GM21825 (cell line): ENCODE results near the gene DRG1.
"Not testable (repeated sequence)": the region's sequence is repeated elsewhere in the genome, so short reads cannot be mapped to it uniquely, and the experiment has no call there.

Experiments
- ATAC-seq: cut with Tn5 transposase; IDR thresholded peaks from one replicate; pipeline ENCODE4 v1.9.1; 2021; ENCODE audit warnings: mild to moderate bottlenecking, moderate library complexity; ENCODE audit not compliant: unreplicated experiment

DRG1 gene

DNA sequence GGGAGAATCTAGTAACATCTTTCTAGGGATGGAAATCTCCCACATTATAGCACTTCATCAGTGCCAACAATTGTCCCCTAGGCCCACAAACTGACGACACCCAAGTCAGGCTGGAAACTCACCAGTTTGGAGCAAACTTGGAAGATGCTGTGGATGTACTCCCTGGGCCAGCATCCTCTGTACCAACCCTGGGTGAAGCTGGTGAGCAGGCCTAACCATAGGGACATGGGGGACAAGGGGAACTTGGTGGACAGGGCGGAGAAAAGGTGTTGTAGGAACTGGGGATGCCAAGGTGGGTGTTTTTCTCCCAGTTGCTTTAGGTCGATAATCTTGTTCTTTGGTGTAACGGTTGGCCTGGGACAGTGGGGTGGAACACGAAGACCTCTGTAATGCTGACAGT lies 42.2 kb downstream of the DRG1 start:
- no peak for ATAC-seq

GRCh38 chr22:31442768-31443489 lies 43.5 kb downstream of the DRG1 start:
- ATAC-seq: no peak

DNA sequence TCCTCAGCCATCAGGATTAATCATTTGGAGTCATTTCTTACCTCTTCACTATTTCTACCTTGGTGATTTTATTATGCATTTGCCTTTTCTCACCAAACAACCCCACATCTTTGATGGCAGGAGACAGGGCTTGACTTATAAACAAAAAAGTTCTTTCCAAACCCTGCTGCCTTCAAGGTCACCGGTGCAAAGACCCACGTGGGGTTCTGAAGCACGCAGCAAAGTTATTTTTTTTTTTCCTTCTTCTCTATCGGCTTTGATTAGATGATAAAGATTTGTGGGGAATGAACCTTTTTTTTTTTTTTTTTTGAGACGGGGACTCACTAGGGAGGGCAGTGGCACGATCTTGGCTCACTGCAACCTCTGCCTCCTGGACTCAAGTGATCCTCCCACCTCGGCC lies 44.1 kb downstream of the DRG1 start:
- ATAC-seq: no peak

GRCh38 chr22:31445642-31446041 lies 46.2 kb downstream of the DRG1 start:
- ATAC-seq: no peak

DNA sequence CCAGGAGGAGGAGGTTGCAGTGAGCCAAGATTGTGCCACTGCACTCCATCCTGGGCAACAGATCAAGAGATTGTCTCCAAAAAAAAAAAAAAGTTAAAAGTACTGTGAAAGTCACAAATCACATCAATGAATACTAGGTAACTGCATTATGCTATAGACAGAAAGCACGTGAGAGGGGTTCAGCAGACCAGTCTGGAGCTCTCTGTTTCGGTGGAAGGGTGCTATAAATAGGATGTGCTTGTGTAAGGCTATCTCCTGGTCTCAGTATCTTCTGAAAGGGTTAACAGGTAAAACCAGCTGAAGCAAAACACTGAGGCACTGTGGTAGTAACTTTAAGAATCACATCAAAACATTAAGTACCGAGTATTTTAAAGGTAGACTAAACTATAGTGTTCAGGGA lies 46.8 kb downstream of the DRG1 start:
- no peak for ATAC-seq

GRCh38 chr22:31446767-31447166 lies 47.4 kb downstream of the DRG1 start:
- no peak for ATAC-seq

- no peak for ATAC-seq
These were observed 47.9 kb downstream of the DRG1 start for GRCh38 chr22:31447337-31447736.

DNA sequence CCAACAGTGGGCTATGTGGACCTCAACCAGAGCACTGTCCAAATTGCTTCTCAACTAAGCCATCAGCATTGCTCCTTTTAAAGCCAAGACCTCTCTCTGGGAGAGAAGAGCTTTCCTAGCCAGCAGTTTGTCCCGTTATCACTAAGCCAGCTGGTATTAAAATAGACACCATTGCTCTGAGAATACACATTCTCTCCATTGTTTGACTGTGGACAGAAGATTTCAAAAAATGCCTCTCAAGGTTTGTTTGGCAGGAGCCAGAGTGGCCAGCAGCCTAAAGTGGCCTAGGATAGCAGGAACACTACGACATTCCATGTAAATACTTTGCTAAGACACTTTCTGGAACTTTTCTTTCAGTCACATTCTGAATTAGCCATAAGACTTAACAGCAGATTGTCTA lies 49.0 kb downstream of the DRG1 start:
- no peak for ATAC-seq

DNA sequence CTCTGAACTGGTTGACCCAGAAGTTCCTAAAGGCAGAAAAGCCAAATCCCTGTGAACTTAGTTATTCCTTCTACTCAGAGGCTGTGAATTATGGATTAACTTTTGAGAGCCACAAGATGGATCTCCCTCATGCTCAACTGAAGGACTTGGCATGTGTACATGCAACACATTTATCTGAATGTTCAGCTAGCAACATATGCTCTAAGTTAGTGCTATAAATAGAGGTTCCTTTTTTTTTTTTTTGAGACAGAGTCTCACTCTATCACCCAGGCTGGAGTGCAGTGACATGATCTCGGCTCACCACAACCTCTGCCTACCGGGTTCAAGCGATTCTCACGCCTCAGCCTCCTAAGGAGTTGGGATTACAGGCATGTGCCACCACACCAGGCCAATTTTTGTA lies 50.1 kb downstream of the DRG1 start:
- ATAC-seq: no peak

DNA sequence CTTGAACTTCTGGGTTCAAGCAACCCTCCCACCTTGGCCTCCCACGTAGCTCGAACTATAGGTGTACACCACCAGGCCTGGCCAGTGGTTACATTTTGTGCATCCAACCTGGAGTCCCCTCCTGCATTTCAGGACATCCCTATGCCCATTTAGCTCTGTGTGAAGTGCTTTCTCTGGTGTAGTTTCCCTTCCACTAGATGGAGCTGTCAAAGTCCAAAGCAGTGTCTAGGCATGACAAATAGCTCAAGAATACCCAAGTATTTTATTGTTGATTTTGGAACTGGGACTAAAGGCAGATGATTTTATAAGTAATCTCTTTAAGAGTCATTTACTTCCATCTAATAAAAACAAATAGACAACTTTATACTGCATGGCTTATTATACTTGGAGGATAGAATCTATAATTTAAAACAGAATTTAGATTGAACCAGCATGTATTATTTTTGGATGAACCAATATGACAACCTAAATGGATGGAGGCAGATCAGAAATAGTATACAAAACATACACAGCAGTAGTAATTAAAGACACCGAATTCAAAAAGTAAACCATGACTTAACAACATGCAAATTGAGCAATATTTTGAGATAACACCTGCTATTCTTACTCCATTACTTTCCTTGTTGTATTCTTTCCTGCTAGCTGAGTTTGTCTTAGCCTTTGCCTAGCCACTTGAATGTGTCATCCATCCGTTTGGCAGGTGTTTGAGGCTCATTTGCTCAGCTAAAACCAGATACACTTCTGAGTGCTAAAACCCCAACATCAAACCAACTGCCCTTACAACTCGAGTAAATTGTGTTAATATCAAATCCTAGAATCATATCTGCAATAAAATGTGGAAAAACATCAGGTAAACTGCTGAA lies 52.5 kb downstream of the DRG1 start:
- no peak for ATAC-seq

DNA sequence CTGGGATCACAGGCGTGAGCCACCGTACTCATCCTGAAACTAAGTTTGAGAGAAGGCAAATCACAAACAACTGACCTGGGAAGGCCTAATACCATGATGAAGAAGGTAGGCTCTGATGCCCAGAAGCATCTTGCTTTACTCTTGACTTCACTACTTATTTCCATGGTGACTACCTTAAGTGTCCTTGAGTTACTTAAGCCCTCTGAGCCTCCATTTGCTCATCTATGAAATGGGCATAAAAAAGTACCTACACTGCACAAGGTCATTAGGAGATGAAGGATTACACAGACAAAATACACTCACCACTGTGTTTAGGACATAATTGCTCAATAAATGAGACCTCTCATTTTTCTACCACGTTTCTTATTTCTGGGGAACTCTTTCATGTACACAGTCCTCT lies 62.3 kb downstream of the DRG1 start:
- ATAC-seq: no peak

- no peak for ATAC-seq
These were observed 65.9 kb downstream of the DRG1 start for GRCh38 chr22:31465307-31465706.

GRCh38 chr22:31474743-31475142 lies 75.3 kb downstream of the DRG1 start:
- ATAC-seq: no peak

GRCh38 chr22:31475800-31476199 lies 76.4 kb downstream of the DRG1 start:
- no peak for ATAC-seq

DNA sequence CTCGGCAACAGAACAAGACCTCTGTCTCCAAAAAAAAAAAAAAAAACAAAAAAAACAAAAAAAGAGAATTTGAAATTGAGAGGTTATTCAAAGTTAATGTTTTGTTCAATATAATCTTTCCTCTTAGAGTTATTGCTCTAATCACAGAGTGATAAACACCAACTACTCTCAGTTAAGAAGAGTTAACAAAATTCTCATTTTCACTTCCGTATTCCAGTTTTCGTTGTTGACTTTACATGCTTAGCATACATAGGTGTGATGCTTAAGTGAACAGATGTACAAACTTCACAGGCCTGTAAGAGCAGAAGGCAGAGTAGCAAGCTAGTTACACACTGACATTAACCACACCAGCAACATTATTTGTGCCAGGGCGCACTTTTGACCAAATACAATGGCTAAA lies 77.9 kb downstream of the DRG1 start:
- no peak for ATAC-seq

GRCh38 chr22:31481129-31481528 lies 81.7 kb downstream of the DRG1 start:
- ATAC-seq: no peak

DNA sequence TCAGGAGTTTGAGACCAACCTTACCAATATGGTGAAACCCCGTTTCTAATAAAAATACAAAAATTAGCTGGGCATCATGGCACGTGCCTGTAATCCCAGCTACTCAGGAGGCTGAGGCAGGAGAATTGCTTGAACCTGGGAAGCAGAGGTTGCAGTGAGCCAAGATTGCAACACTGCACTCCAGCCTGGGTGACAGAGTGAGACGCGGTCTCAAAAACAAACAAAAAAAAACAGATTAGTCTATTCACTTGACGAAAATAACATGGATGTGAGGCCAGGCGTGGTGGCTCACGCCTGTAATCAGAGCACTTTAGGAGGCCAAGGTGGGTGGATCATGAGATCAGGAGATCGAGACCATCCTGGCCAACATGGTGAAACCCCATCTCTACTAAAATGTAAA lies 83.1 kb downstream of the DRG1 start:
- not testable (repeated sequence) for ATAC-seq
